HepG2 (cell line): ENCODE measurements around the gene C6orf136. TPM values are rescaled to one million over a fixed set of nuclear protein-coding genes. Genes with fewer than 3 reads are reported as not detected.

Experiments
- ATF1 ChIP-seq: IDR thresholded peaks from 2 replicates; pipeline ENCODE4 v1.6.1; 2016; ENCODE audit warnings: mild to moderate bottlenecking, control low read depth
- CBFB ChIP-seq: sonication (generic); formaldehyde crosslinking; IDR thresholded peaks from 2 replicates; pipeline ENCODE4 v1.4.0; 2020; ENCODE audit warnings: missing genetic modification reagents
- CBX5 ChIP-seq: sonication (generic); formaldehyde crosslinking; IDR thresholded peaks from 2 replicates; pipeline ENCODE4 v1.4.0; 2020; ENCODE audit warnings: missing genetic modification reagents, borderline replicate concordance
- FIP1L1 ChIP-seq: fragments of 200-400 bp; formaldehyde crosslinking; IDR thresholded peaks from 2 replicates; pipeline ENCODE4 v1.6.1; 2018; ENCODE audit warnings: low read depth, mild to moderate bottlenecking, low read length, moderate library complexity, borderline replicate concordance; ENCODE audit not compliant: insufficient read depth
- KDM4B ChIP-seq: sonication (generic); formaldehyde crosslinking; IDR thresholded peaks from 2 replicates; pipeline ENCODE4 v1.4.0; 2020; ENCODE audit warnings: missing genetic modification reagents
- KLF9 ChIP-seq: IDR thresholded peaks from 2 replicates; pipeline ENCODE4 v1.6.1; 2016; ENCODE audit warnings: low read depth
- LRRFIP1 ChIP-seq: sonication (generic); formaldehyde crosslinking; conservative IDR thresholded peaks from 2 replicates; pipeline ENCODE4 v1.4.0; 2020; ENCODE audit warnings: missing genetic modification reagents
- MED8 ChIP-seq: sonication (generic); formaldehyde crosslinking; IDR thresholded peaks from 2 replicates; pipeline ENCODE4 v1.8.1; 2023; ENCODE audit warnings: mild to moderate bottlenecking, missing genetic modification reagents; ENCODE audit not compliant: insufficient replicate concordance
- NR1H2 ChIP-seq: sonication (generic); formaldehyde crosslinking; IDR thresholded peaks from 2 replicates; pipeline ENCODE4 v1.8.1; 2022; ENCODE audit warnings: low read depth, missing genetic modification reagents, borderline replicate concordance
- PHF21A ChIP-seq: sonication (generic); formaldehyde crosslinking; IDR thresholded peaks from 2 replicates; pipeline ENCODE4 v1.5.0; 2020; ENCODE audit warnings: mild to moderate bottlenecking, missing genetic modification reagents
- SIX4 ChIP-seq: sonication (generic); formaldehyde crosslinking; IDR thresholded peaks from 2 replicates; pipeline ENCODE4 v1.4.0; 2020; ENCODE audit warnings: missing genetic modification reagents
- SP140L ChIP-seq: sonication (generic); formaldehyde crosslinking; IDR thresholded peaks from 2 replicates; pipeline ENCODE4 v1.4.0; 2020; ENCODE audit warnings: missing genetic modification reagents, borderline replicate concordance
- STAT6 ChIP-seq: sonication (generic); formaldehyde crosslinking; IDR thresholded peaks from 2 replicates; pipeline ENCODE4 v1.4.0; 2020; ENCODE audit warnings: missing genetic modification reagents, mild to moderate bottlenecking, borderline replicate concordance
- TCF7L2 ChIP-seq: IDR thresholded peaks from 2 replicates; pipeline ENCODE4 v1.6.1; 2011; ENCODE audit warnings: mild to moderate bottlenecking, low read depth, low read length, moderate library complexity
- YEATS2 ChIP-seq: sonication (generic); formaldehyde crosslinking; IDR thresholded peaks from 2 replicates; pipeline ENCODE4 v1.4.0; 2020; ENCODE audit warnings: missing genetic modification reagents, borderline replicate concordance
- ZFP62 ChIP-seq: sonication (generic); formaldehyde crosslinking; IDR thresholded peaks from 2 replicates; pipeline ENCODE4 v1.4.0; 2020; ENCODE audit warnings: missing genetic modification reagents
- ZNF280B ChIP-seq: sonication (generic); formaldehyde crosslinking; IDR thresholded peaks from 2 replicates; pipeline ENCODE4 v1.5.0; 2020; ENCODE audit warnings: missing genetic modification reagents, mild to moderate bottlenecking, borderline replicate concordance
- ZNF282 ChIP-seq: fragments of 450-650 bp; IDR thresholded peaks from 2 replicates; pipeline ENCODE4 v1.6.1; 2018; ENCODE audit not compliant: partially characterized antibody
- ZNF331 ChIP-seq: sonication (generic); formaldehyde crosslinking; IDR thresholded peaks from 2 replicates; pipeline ENCODE4 v1.4.0; 2020; ENCODE audit warnings: missing genetic modification reagents
- ZNF333 ChIP-seq: sonication (generic); formaldehyde crosslinking; IDR thresholded peaks from 2 replicates; pipeline ENCODE4 v1.4.0; 2020; ENCODE audit warnings: mild to moderate bottlenecking, missing genetic modification reagents, borderline replicate concordance
- ZNF546 ChIP-seq: sonication (generic); formaldehyde crosslinking; conservative IDR thresholded peaks from 2 replicates; pipeline ENCODE4 v1.8.1; 2023; ENCODE audit warnings: mild to moderate bottlenecking, missing genetic modification reagents
- ZNF598 ChIP-seq: sonication (generic); formaldehyde crosslinking; IDR thresholded peaks from 2 replicates; pipeline ENCODE4 v1.5.1; 2020; ENCODE audit warnings: mild to moderate bottlenecking, missing genetic modification reagents, borderline replicate concordance
- ZNF772 ChIP-seq: sonication (generic); formaldehyde crosslinking; IDR thresholded peaks from 2 replicates; pipeline ENCODE4 v1.5.0; 2020; ENCODE audit warnings: mild to moderate bottlenecking, missing genetic modification reagents
- polyA plus RNA-seq, 8 experiments: library from polyadenylated mRNA; depleted of rRNA in 3 of 8; stranded (reverse) in 7 of 8; unstranded in 1 of 8; fragments of >200 nt; fragmentation: Illumina TruSeq in 4 of 8; extraction: Trizol in 4 of 8; gene quantifications; 2 replicates each; pipeline versions ENCODE4 v1.2.1 to v1.2.3, GENCODE V29; 2011 to 2016; ENCODE audit warnings: low read depth in 4 of 8, missing spikeins in 1 of 8, mixed read lengths in 1 of 8; ENCODE audit not compliant: insufficient read depth in 1 of 8
- total RNA-seq, 5 experiments: library from RNA; depleted of rRNA; stranded (reverse); fragments of >200 nt; fragmentation: Illumina TruSeq; extraction: Trizol; gene quantifications; 2 replicates each; pipeline ENCODE4 v1.2.3, GENCODE V29; 2016; ENCODE audit warnings: low read depth in 1 of 5

Gene C6orf136
- total and polyA plus RNA-seq, 2 of the 13 experiments (the other 11 are each of a cell fraction or from before 2014, with no cell fraction given), result 12.0 to 26.2 TPM

- TF ChIP-seq LRRFIP1 (CRISPR knock-in tag), result no peak
- no peak for TF ChIP-seq ZFP62 (CRISPR knock-in tag)
- no peak for TF ChIP-seq ZNF546
- no peak for TF ChIP-seq MED8 (CRISPR knock-in tag)
- TF ChIP-seq CBFB (CRISPR knock-in tag), result peak; percentile 43; the same call in 1 of the 2 replicates
- TF ChIP-seq ZNF280B (CRISPR knock-in tag), result no peak; the same call in 1 of the 2 replicates
- no peak for TF ChIP-seq TCF7L2
- TF ChIP-seq PHF21A, result no peak; the same call in 1 of the 2 replicates
- TF ChIP-seq STAT6 (CRISPR knock-in tag), result no peak
- TF ChIP-seq CBX5 (CRISPR knock-in tag), result no peak
- TF ChIP-seq ATF1 (CRISPR knock-in tag), result no peak
- no peak; the same call in 1 of the 2 replicates for TF ChIP-seq KDM4B (CRISPR knock-in tag)
- TF ChIP-seq SIX4 (CRISPR knock-in tag), result no peak
- TF ChIP-seq KLF9, result 0 out of 2 replicates have a peak, but pooled peaks have one; percentile 9
- 0 out of 2 replicates have a peak, but pooled peaks have one; percentile 6 for TF ChIP-seq ZNF772
- no peak for TF ChIP-seq NR1H2 (CRISPR knock-in tag)
- TF ChIP-seq ZNF331 (CRISPR knock-in tag), result no peak
- no peak for TF ChIP-seq ZNF282
- peak; percentile 73; the same call in 1 of the 2 replicates for TF ChIP-seq ZNF333 (CRISPR knock-in tag)
- TF ChIP-seq ZNF598 (CRISPR knock-in tag), result no peak
- no peak for TF ChIP-seq SP140L
- TF ChIP-seq FIP1L1, result peak; percentile 59; the same call in 1 of the 2 replicates
- peak; percentile 45; the same call in 1 of the 2 replicates for TF ChIP-seq YEATS2 (CRISPR knock-in tag)
Measured at GRCh38 chr6:30686908-30687658, 40.1 kb downstream of the C6orf136 start (continued).
